Stimulated activated CD4-positive, alpha-beta T cell treated with anti-CD3 and anti-CD28 coated beads, Interleukin-1b, Interleukin-23, amount 100 ng/mL, for 24 hours (primary cell): ENCODE results near the gene RBM18.
A peak's percentile ranks its signal among the peaks of the same experiment; 100 is the strongest.

Source experiments
- DNase-seq, 4 experiments: peaks; one replicate each; pipeline ENCODE4 v3.0.0-alpha.2; 2020; ENCODE audit warnings: low read depth in 4 of 4, low spot score in 1 of 4

The RBM18 gene

GRCh38 chr9:122264360-122265148, at the start of gene RBM18, which contains the start of gene MRRF:
TSS of gene RBM18 (minus strand) at chr9:122264840. CDS start at chr9:122261492, 3,348 bp downstream.
TSS of gene MRRF (plus strand) at chr9:122264882. CDS start at chr9:122270892, 6,010 bp downstream.
- peak; percentile 72 to 89 (median 78) for DNase-seq

- DNase-seq = no peak
Measured at GRCh38 chr9:122314165-122314564, 49.5 kb upstream of the RBM18 start.

GRCh38 chr9:122309861-122310260, 45.2 kb upstream of the RBM18 start:
- DNase-seq = no peak

GRCh38 chr9:122307925-122308324, 43.3 kb upstream of the RBM18 start:
- DNase-seq = no peak

- no peak for DNase-seq
Measured at GRCh38 chr9:122307061-122307460, 42.4 kb upstream of the RBM18 start.

- no peak for DNase-seq
Measured at GRCh38 chr9:122302237-122303093, 37.8 kb upstream of the RBM18 start.

- no peak for DNase-seq
Measured at GRCh38 chr9:122297512-122297911, 32.9 kb upstream of the RBM18 start.

GRCh38 chr9:122294531-122294930, 29.9 kb upstream of the RBM18 start:
- no peak for DNase-seq

GRCh38 chr9:122291458-122291857, 26.8 kb upstream of the RBM18 start:
- no peak for DNase-seq

- DNase-seq = no peak
Measured at GRCh38 chr9:122287214-122287720, 22.6 kb upstream of the RBM18 start.

GRCh38 chr9:122286764-122287163, 22.1 kb upstream of the RBM18 start:
- no peak for DNase-seq

- no peak for DNase-seq
Measured at GRCh38 chr9:122281368-122281767, 16.7 kb upstream of the RBM18 start.

GRCh38 chr9:122277285-122277897, 12.8 kb upstream of the RBM18 start:
- no peak for DNase-seq

- DNase-seq = no peak
Measured at GRCh38 chr9:122276096-122276495, 11.5 kb upstream of the RBM18 start.

GRCh38 chr9:122274055-122274454, 9.4 kb upstream of the RBM18 start:
- DNase-seq = no peak

- DNase-seq = no peak
Measured at GRCh38 chr9:122268041-122268814, 3.6 kb upstream of the RBM18 start.

GRCh38 chr9:122265149-122265915, 692 bp upstream of the RBM18 start:
- DNase-seq = peak in 1 of 4 experiments; percentile 7

- DNase-seq = no peak
Measured at GRCh38 chr9:122263699-122264349, 816 bp downstream of the RBM18 start.

GRCh38 chr9:122262073-122262472, 2.6 kb downstream of the RBM18 start:
- DNase-seq = no peak
